Tibial nerve (tissue), 3 donors: ENCODE measurements around the gene MYO7A.

ENCODE experiments used
- CTCF ChIP-seq, 5 experiments: fragments of 200-600 bp in 3 of 5; fragments of 450-650 bp in 2 of 5; sonication (generic) in 3 of 5; IDR thresholded peaks; one replicate each; pipeline ENCODE4 v1.5.1; 2016 to 2019; ENCODE audit warnings: antibody characterized with exemption in 5 of 5, mild to moderate bottlenecking in 3 of 5, moderate library complexity in 2 of 5
- POLR2A ChIP-seq, 2 donors: fragments of 450-650 bp; IDR thresholded peaks; one replicate each; pipeline ENCODE4 v1.6.1; 2017; ENCODE audit warnings: antibody characterized with exemption in 2 of 2, mild to moderate bottlenecking in 2 of 2, moderate library complexity in 2 of 2

GRCh38 chr11:77187111-77187750, 59.2 kb downstream of the MYO7A start:
- no peak for TF ChIP-seq CTCF (IDR thresholded peaks at IDR 0.05)
- no peak for TF ChIP-seq POLR2A (IDR thresholded peaks at IDR 0.05)
